ENCODE measurements around the gene IGSF3.

DNA sequence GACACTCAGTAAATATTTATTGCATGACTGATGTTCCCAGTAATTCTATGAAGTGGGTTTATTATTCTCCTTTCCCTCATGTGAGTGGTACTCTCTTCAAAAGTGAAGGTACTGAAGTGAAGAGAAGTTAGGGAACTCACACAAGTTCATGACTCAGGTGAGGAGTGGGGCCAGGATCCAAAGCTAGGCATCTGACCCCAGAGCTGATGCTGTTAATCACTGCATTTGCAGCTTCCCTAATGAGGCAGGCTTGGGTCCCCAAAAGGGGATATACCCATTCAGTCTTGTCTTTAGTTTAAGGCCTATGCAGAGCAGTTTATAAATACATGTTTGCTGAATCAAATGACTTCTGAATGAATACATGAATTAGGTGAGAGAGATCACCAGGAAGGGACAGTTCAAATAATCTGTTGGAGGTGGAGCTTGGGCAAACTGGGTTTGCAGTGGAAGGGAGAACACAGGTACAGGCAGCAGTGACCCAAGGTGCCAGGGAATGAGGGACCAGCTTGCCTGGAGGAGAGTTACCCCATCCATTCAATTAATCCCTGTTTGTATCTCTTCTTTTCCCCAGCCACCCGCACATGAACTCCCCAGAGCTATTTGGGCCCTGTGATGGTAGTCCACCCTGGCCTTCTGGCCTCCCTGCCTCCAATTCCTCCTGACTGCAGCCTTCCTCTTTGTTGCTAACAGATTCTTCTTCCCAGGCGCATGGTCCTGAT is 98.7 kb downstream of the IGSF3 start:
- TF ChIP-seq, protein P1, sequence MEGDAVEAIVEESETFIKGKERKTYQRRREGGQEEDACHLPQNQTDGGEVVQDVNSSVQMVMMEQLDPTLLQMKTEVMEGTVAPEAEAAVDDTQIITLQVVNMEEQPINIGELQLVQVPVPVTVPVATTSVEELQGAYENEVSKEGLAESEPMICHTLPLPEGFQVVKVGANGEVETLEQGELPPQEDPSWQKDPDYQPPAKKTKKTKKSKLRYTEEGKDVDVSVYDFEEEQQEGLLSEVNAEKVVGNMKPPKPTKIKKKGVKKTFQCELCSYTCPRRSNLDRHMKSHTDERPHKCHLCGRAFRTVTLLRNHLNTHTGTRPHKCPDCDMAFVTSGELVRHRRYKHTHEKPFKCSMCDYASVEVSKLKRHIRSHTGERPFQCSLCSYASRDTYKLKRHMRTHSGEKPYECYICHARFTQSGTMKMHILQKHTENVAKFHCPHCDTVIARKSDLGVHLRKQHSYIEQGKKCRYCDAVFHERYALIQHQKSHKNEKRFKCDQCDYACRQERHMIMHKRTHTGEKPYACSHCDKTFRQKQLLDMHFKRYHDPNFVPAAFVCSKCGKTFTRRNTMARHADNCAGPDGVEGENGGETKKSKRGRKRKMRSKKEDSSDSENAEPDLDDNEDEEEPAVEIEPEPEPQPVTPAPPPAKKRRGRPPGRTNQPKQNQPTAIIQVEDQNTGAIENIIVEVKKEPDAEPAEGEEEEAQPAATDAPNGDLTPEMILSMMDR (IDR thresholded peaks at IDR 0.05): no peak
- TF ChIP-seq EP300 (IDR thresholded peaks at IDR 0.05) (no peak), POLR2A (IDR thresholded peaks at IDR 0.05) (no peak), POLR2AphosphoS5 (IDR thresholded peaks at IDR 0.05) (no peak)

Measured in sigmoid colon (tissue), 4 donors.